ENCODE data around the gene ZNF853. TPM values are rescaled to one million over a fixed set of nuclear protein-coding genes. Genes with fewer than 3 reads are reported as not detected.
A peak's percentile ranks its signal among the peaks of the same experiment; 100 is the strongest.
"Not testable (repeated sequence)": the region's sequence is repeated elsewhere in the genome, so short reads cannot be mapped to it uniquely, and the experiment has no call there.

Gene ZNF853
- 6.8 TPM for polyA plus RNA-seq (2013, experiment 1 of 4)
- 7.6 TPM for polyA plus RNA-seq (2013, experiment 2 of 4)
- 7.7 TPM for polyA plus RNA-seq (2013, experiment 3 of 4)
- 9.0 TPM for polyA plus RNA-seq (2013, experiment 4 of 4)

GRCh38 chr7:6614953-6615722, at the start of gene ZNF853:
Gene ZNF853 (plus strand): TSS chr7:6615610. CDS start chr7:6616175, 565 bp downstream.
- Histone ChIP-seq H3K27ac (ENCODE audit: insufficient read depth, low read depth, low read length, poor library complexity, severe bottlenecking) (no peak within 1 kb of the TSS), H3K9me3 (ENCODE audit: control insufficient read depth, low read length) (no peaks in the 10 kb centered on the region), H3K4me1 (ENCODE audit: control insufficient read depth, insufficient read depth, low read length) (peaks cover 5% of the 10 kb centered on the region), H3K36me3 (ENCODE audit: control insufficient read depth, insufficient read depth, low read length) (no peaks in the 10 kb centered on the region), H3K4me3 (ENCODE audit: insufficient read depth, low read depth, low read length) (peak within 1 kb of the TSS; percentile 78), H3K27me3 (ENCODE audit: control insufficient read depth, insufficient read depth, low read length, poor library complexity, severe bottlenecking) (peaks cover 8% of the 10 kb centered on the region)
- 1% methylated on average over 91 of the region's 91 CpGs for WGBS, 2 experiments

- H3K4me1 ChIP-seq (ENCODE audit: control insufficient read depth, insufficient read depth, low read length), result no peaks in the 10 kb centered on the region
- H3K9me3 ChIP-seq (ENCODE audit: control insufficient read depth, low read length), result no peaks in the 10 kb centered on the region
- 92 to 93% methylated on average over 4 of the region's 4 CpGs for WGBS, 2 experiments
- H3K27ac ChIP-seq (ENCODE audit: insufficient read depth, low read depth, low read length, poor library complexity, severe bottlenecking), result no peak overlapping the region
- H3K36me3 ChIP-seq (ENCODE audit: control insufficient read depth, insufficient read depth, low read length), result no peaks in the 10 kb centered on the region
- no peaks in the 10 kb centered on the region for H3K27me3 ChIP-seq (ENCODE audit: control insufficient read depth, insufficient read depth, low read length, poor library complexity, severe bottlenecking)
- no peak overlapping the region for H3K4me3 ChIP-seq (ENCODE audit: insufficient read depth, low read depth, low read length)
Measured at GRCh38 chr7:6565655-6566054, 49.8 kb upstream of the ZNF853 start.

GRCh38 chr7:6567886-6568285, 47.5 kb upstream of the ZNF853 start:
- Histone ChIP-seq H3K4me1 (ENCODE audit: control insufficient read depth, insufficient read depth, low read length) (no peaks in the 10 kb centered on the region), H3K4me3 (ENCODE audit: insufficient read depth, low read depth, low read length) (no peak overlapping the region), H3K36me3 (ENCODE audit: control insufficient read depth, insufficient read depth, low read length) (no peaks in the 10 kb centered on the region), H3K27me3 (ENCODE audit: control insufficient read depth, insufficient read depth, low read length, poor library complexity, severe bottlenecking) (no peaks in the 10 kb centered on the region), H3K9me3 (ENCODE audit: control insufficient read depth, low read length) (no peaks in the 10 kb centered on the region), H3K27ac (ENCODE audit: insufficient read depth, low read depth, low read length, poor library complexity, severe bottlenecking) (no peak overlapping the region)
- WGBS, 2 experiments, result 95 to 96% methylated on average over 2 of the region's 3 CpGs

- WGBS, 2 experiments, result 85 to 91% methylated on average over 7 of the region's 7 CpGs
Measured at GRCh38 chr7:6571160-6571779, 44.1 kb upstream of the ZNF853 start.

GRCh38 chr7:6575281-6576023, 40.0 kb upstream of the ZNF853 start:
- 89 to 91% methylated on average over 9 of the region's 9 CpGs for WGBS, 2 experiments
- Histone ChIP-seq H3K36me3 (ENCODE audit: control insufficient read depth, insufficient read depth, low read length) (peaks cover 3% of the 10 kb centered on the region), H3K27ac (ENCODE audit: insufficient read depth, low read depth, low read length, poor library complexity, severe bottlenecking) (no peak overlapping the region), H3K4me3 (ENCODE audit: insufficient read depth, low read depth, low read length) (no peak overlapping the region), H3K9me3 (ENCODE audit: control insufficient read depth, low read length) (no peaks in the 10 kb centered on the region), H3K4me1 (ENCODE audit: control insufficient read depth, insufficient read depth, low read length) (no peaks in the 10 kb centered on the region), H3K27me3 (ENCODE audit: control insufficient read depth, insufficient read depth, low read length, poor library complexity, severe bottlenecking) (no peaks in the 10 kb centered on the region)

More at GRCh38 chr7:6571160-6571779, 44.1 kb upstream of the ZNF853 start:
- Histone ChIP-seq H3K9me3 (ENCODE audit: control insufficient read depth, low read length) (no peaks in the 10 kb centered on the region), H3K27me3 (ENCODE audit: control insufficient read depth, insufficient read depth, low read length, poor library complexity, severe bottlenecking) (no peaks in the 10 kb centered on the region), H3K27ac (ENCODE audit: insufficient read depth, low read depth, low read length, poor library complexity, severe bottlenecking) (no peak overlapping the region), H3K4me1 (ENCODE audit: control insufficient read depth, insufficient read depth, low read length) (no peaks in the 10 kb centered on the region), H3K36me3 (ENCODE audit: control insufficient read depth, insufficient read depth, low read length) (no peaks in the 10 kb centered on the region), H3K4me3 (ENCODE audit: insufficient read depth, low read depth, low read length) (no peak overlapping the region)

GRCh38 chr7:6576024-6576866, 39.2 kb upstream of the ZNF853 start:
- whole genome bisulfite sequencing, 2 experiments, result 84 to 87% methylated on average over 12 to 14 of the region's 14 CpGs
- Histone ChIP-seq H3K9me3 (ENCODE audit: control insufficient read depth, low read length) (no peaks in the 10 kb centered on the region), H3K36me3 (ENCODE audit: control insufficient read depth, insufficient read depth, low read length) (peaks cover 9% of the 10 kb centered on the region), H3K27ac (ENCODE audit: insufficient read depth, low read depth, low read length, poor library complexity, severe bottlenecking) (no peak overlapping the region), H3K4me1 (ENCODE audit: control insufficient read depth, insufficient read depth, low read length) (no peaks in the 10 kb centered on the region), H3K27me3 (ENCODE audit: control insufficient read depth, insufficient read depth, low read length, poor library complexity, severe bottlenecking) (no peaks in the 10 kb centered on the region), H3K4me3 (ENCODE audit: insufficient read depth, low read depth, low read length) (peak overlapping the region; percentile 15)

DNA sequence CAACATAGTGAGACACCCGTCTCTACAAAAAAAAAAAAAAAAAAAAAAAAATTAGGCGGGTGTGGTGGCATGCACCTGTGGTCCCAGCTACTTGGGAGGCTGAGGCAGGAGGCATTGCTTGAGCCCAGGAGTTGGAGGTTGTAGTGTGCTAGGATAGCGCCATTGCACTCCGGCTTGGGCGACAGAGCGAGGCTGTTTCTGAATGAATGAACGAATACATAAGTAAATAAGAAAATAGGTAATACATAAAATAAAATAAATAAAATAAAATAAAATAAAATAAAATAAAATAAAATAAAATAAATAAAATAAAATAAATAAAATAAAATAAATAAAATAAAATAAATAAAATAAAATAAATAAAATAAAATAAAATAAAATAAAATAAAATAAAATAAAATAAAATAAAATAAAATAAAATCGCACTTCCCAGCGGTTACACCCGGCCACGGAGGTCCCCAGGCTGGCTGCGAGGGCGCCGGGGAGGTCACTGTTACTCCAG, 38.5 kb upstream of the ZNF853 start:
- peaks cover 16% of the 10 kb centered on the region for H3K36me3 ChIP-seq (ENCODE audit: control insufficient read depth, insufficient read depth, low read length)
- not testable (repeated sequence) for H3K27ac ChIP-seq (ENCODE audit: insufficient read depth, low read depth, low read length, poor library complexity, severe bottlenecking); H3K4me1 ChIP-seq (ENCODE audit: control insufficient read depth, insufficient read depth, low read length); H3K27me3 ChIP-seq (ENCODE audit: control insufficient read depth, insufficient read depth, low read length, poor library complexity, severe bottlenecking); H3K9me3 ChIP-seq (ENCODE audit: control insufficient read depth, low read length)
- peak overlapping the region; percentile 63 for H3K4me3 ChIP-seq (ENCODE audit: insufficient read depth, low read depth, low read length)
- 15 to 30% methylated on average over 9 to 10 of the region's 14 CpGs for WGBS, 2 experiments

GRCh38 chr7:6577369-6578113, 37.9 kb upstream of the ZNF853 start, which contains the start of gene ZDHHC4:
Gene ZDHHC4 (plus strand): TSS chr7:6577454. CDS start chr7:6580562, 3,108 bp downstream.
- Histone ChIP-seq H3K36me3 (ENCODE audit: control insufficient read depth, insufficient read depth, low read length) (peaks cover 22% of the 10 kb centered on the region), H3K4me1 (ENCODE audit: control insufficient read depth, insufficient read depth, low read length) (no peaks in the 10 kb centered on the region), H3K27ac (ENCODE audit: insufficient read depth, low read depth, low read length, poor library complexity, severe bottlenecking) (peak within 1 kb of the TSS; percentile 53), H3K4me3 (ENCODE audit: insufficient read depth, low read depth, low read length) (peak within 1 kb of the TSS; percentile 63), H3K9me3 (ENCODE audit: control insufficient read depth, low read length) (no peaks in the 10 kb centered on the region), H3K27me3 (ENCODE audit: control insufficient read depth, insufficient read depth, low read length, poor library complexity, severe bottlenecking) (no peaks in the 10 kb centered on the region)
- 23 to 25% methylated on average over 51 of the region's 51 CpGs for WGBS, 2 experiments

Measured in ectodermal cell (in vitro differentiated cells).